HEK293 (cell line): ENCODE data around the gene TM7SF2.

Source experiments
- BCL6B ChIP-seq: fragments of 450-650 bp; formaldehyde crosslinking; IDR thresholded peaks from 2 replicates; pipeline ENCODE4 v1.5.1; 2017; ENCODE audit warnings: missing biosample characterization, missing genetic modification characterization
- CTCF ChIP-seq: fragments of 450-650 bp; formaldehyde crosslinking; IDR thresholded peaks from 2 replicates; pipeline ENCODE4 v1.5.1; 2016; ENCODE audit warnings: missing biosample characterization, missing genetic modification characterization
- GLI4 ChIP-seq: fragments of 450-650 bp; formaldehyde crosslinking; IDR thresholded peaks from 2 replicates; pipeline ENCODE4 v1.5.1; 2016; ENCODE audit warnings: missing biosample characterization, missing genetic modification characterization
- HOXA7 ChIP-seq: sonication (generic); formaldehyde crosslinking; IDR thresholded peaks from 2 replicates; pipeline ENCODE4 v1.8.1; 2022; ENCODE audit warnings: missing genetic modification reagents, borderline replicate concordance
- KLF17 ChIP-seq: fragments of 450-650 bp; formaldehyde crosslinking; IDR thresholded peaks from 2 replicates; pipeline ENCODE4 v1.5.1; 2016; ENCODE audit warnings: missing biosample characterization, missing genetic modification characterization
- PBX3 ChIP-seq: sonication (generic); formaldehyde crosslinking; IDR thresholded peaks from 2 replicates; pipeline ENCODE4 v1.8.1; 2022; ENCODE audit warnings: mild to moderate bottlenecking, moderate library complexity, missing genetic modification reagents
- YY1 ChIP-seq: fragments of 450-650 bp; formaldehyde crosslinking; IDR thresholded peaks from 2 replicates; pipeline ENCODE4 v1.5.1; 2018; ENCODE audit warnings: missing biosample characterization, missing genetic modification characterization
- ZBTB8A ChIP-seq: fragments of 450-650 bp; formaldehyde crosslinking; IDR thresholded peaks from 2 replicates; pipeline ENCODE4 v1.5.1; 2016; ENCODE audit warnings: missing biosample characterization, missing genetic modification characterization
- ZFHX2 ChIP-seq: fragments of 450-650 bp; formaldehyde crosslinking; conservative IDR thresholded peaks from 2 replicates; pipeline ENCODE4 v1.5.1; 2016; ENCODE audit warnings: missing biosample characterization, missing genetic modification characterization
- ZFP37 ChIP-seq: fragments of 450-650 bp; formaldehyde crosslinking; IDR thresholded peaks from 2 replicates; pipeline ENCODE4 v1.5.1; 2016; ENCODE audit warnings: missing biosample characterization, missing genetic modification characterization
- ZIC2 ChIP-seq: fragments of 450-650 bp; formaldehyde crosslinking; IDR thresholded peaks from 2 replicates; pipeline ENCODE4 v1.5.1; 2016; ENCODE audit warnings: missing biosample characterization, missing genetic modification characterization
- ZNF335 ChIP-seq: fragments of 450-650 bp; formaldehyde crosslinking; conservative IDR thresholded peaks from 2 replicates; pipeline ENCODE4 v1.5.1; 2016; ENCODE audit warnings: missing biosample characterization, missing genetic modification characterization
- ZNF350 ChIP-seq: fragments of 450-650 bp; formaldehyde crosslinking; IDR thresholded peaks from 2 replicates; pipeline ENCODE4 v1.5.0; 2017; ENCODE audit warnings: missing biosample characterization, mild to moderate bottlenecking, missing genetic modification characterization
- ZNF394 ChIP-seq: fragments of 450-650 bp; formaldehyde crosslinking; IDR thresholded peaks from 2 replicates; pipeline ENCODE4 v1.5.1; 2016; ENCODE audit warnings: missing biosample characterization, missing genetic modification characterization, mild to moderate bottlenecking, moderate library complexity, borderline replicate concordance
- ZNF514 ChIP-seq: fragments of 450-650 bp; formaldehyde crosslinking; IDR thresholded peaks from 2 replicates; pipeline ENCODE4 v1.5.1; 2016; ENCODE audit warnings: missing biosample characterization, missing genetic modification characterization
- ZNF518A ChIP-seq: fragments of 450-650 bp; formaldehyde crosslinking; conservative IDR thresholded peaks from 2 replicates; pipeline ENCODE4 v1.5.1; 2016; ENCODE audit warnings: low read depth, missing biosample characterization, missing genetic modification characterization
- ZNF623 ChIP-seq: fragments of 450-650 bp; formaldehyde crosslinking; IDR thresholded peaks from 2 replicates; pipeline ENCODE4 v1.5.1; 2016; ENCODE audit warnings: missing biosample characterization, missing genetic modification characterization
- ZNF645 ChIP-seq: fragments of 450-650 bp; formaldehyde crosslinking; IDR thresholded peaks from 2 replicates; pipeline ENCODE4; 2016; ENCODE audit warnings: missing biosample characterization, missing genetic modification characterization
- ZNF654 ChIP-seq: fragments of 450-650 bp; formaldehyde crosslinking; IDR thresholded peaks from 2 replicates; pipeline ENCODE4 v1.5.1; 2016; ENCODE audit warnings: low read depth, missing biosample characterization, missing genetic modification characterization
- ZNF677 ChIP-seq: fragments of 450-650 bp; IDR thresholded peaks from 2 replicates; pipeline ENCODE4 v1.5.0; 2018; ENCODE audit warnings: missing biosample characterization, mild to moderate bottlenecking, missing genetic modification characterization, moderate library complexity
- ZNF791 ChIP-seq: fragments of 450-650 bp; formaldehyde crosslinking; IDR thresholded peaks from 2 replicates; pipeline ENCODE4 v1.5.1; 2016; ENCODE audit warnings: missing biosample characterization, missing genetic modification characterization
- ZSCAN5A ChIP-seq: fragments of 450-650 bp; formaldehyde crosslinking; IDR thresholded peaks from 2 replicates; pipeline ENCODE4 v1.5.1; 2016; ENCODE audit warnings: missing biosample characterization, missing genetic modification characterization
- ZXDB ChIP-seq: fragments of 450-650 bp; formaldehyde crosslinking; IDR thresholded peaks from 2 replicates; pipeline ENCODE4 v1.5.1; 2016; ENCODE audit warnings: missing biosample characterization, missing genetic modification characterization

TM7SF2 gene

GRCh38 chr11:65116370-65117205, 4.9 kb downstream of the TM7SF2 start (continued):
- TF ChIP-seq ZBTB8A (peak; percentile 82), ZNF645 (tag by site-specific recombination) (no peak), ZNF677 (tag by site-specific recombination) (no peak), ZSCAN5A (tag by site-specific recombination) (no peak), CTCF (tag by site-specific recombination) (no peak), ZNF654 (tag by site-specific recombination) (no peak), ZFP37 (no peak), PBX3 (CRISPR knock-in tag) (no peak), YY1 (tag by site-specific recombination) (no peak), ZIC2 (tag by site-specific recombination) (peak; percentile 91), ZNF350 (tag by site-specific recombination) (no peak), GLI4 (no peak), ZNF514 (tag by site-specific recombination) (no peak), ZNF394 (no peak), ZFHX2 (tag by site-specific recombination) (0 out of 2 replicates have a peak, but pooled peaks have one; percentile 31), HOXA7 (no peak), ZNF518A (tag by site-specific recombination) (no peak), KLF17 (no peak), ZXDB (peak; percentile 59), ZNF791 (tag by site-specific recombination) (no peak), ZNF335 (tag by site-specific recombination) (peak; percentile 76; the same call in 1 of the 2 replicates), BCL6B (tag by site-specific recombination) (no peak), ZNF623 (no peak)
